ENCODE measurements around the gene KCNMB4.

DNA sequence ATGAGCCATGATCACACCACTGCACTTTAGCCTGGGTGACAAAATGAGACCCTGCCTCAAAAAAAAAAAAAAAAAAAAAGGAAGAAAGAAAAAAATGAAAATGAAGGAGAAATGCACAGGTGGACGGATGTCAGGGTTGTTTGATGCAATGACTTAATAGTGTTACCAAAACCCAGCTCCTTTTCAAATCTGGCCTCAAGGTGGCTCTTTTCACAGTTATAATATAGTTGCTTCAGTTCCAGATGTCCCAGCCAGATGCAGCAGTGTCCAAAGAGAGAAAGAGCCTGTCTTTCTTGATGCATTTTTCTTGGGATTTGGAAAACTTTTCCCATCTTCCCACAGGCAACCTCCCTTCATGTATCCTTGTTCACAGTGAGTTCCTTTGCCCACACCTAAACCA is 36.5 kb downstream of the KCNMB4 start:
- TF ChIP-seq, protein P1, sequence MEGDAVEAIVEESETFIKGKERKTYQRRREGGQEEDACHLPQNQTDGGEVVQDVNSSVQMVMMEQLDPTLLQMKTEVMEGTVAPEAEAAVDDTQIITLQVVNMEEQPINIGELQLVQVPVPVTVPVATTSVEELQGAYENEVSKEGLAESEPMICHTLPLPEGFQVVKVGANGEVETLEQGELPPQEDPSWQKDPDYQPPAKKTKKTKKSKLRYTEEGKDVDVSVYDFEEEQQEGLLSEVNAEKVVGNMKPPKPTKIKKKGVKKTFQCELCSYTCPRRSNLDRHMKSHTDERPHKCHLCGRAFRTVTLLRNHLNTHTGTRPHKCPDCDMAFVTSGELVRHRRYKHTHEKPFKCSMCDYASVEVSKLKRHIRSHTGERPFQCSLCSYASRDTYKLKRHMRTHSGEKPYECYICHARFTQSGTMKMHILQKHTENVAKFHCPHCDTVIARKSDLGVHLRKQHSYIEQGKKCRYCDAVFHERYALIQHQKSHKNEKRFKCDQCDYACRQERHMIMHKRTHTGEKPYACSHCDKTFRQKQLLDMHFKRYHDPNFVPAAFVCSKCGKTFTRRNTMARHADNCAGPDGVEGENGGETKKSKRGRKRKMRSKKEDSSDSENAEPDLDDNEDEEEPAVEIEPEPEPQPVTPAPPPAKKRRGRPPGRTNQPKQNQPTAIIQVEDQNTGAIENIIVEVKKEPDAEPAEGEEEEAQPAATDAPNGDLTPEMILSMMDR (IDR thresholded peaks at IDR 0.05): no peak
- TF ChIP-seq EP300 (IDR thresholded peaks at IDR 0.05) (no peak), POLR2A (IDR thresholded peaks at IDR 0.05) (no peak), POLR2AphosphoS5 (IDR thresholded peaks at IDR 0.05) (no peak)
